Colonic mucosa (tissue), 4 donors: ENCODE results near the gene JPH3. TPM values are rescaled to one million over a fixed set of nuclear protein-coding genes. Genes with fewer than 3 reads are reported as not detected.

Source experiments
- DNase-seq: peaks from one replicate; pipeline ENCODE4 v3.0.0-alpha.2; 2020
- H3K27ac ChIP-seq: fragments of 200-600 bp; one replicate; pipeline ENCODE4 v1.8.0; 2021
- H3K27me3 ChIP-seq: fragments of 200-600 bp; one replicate; pipeline ENCODE4 v1.8.0; 2021
- H3K36me3 ChIP-seq: fragments of 200-600 bp; one replicate; pipeline ENCODE4 v1.8.0; 2021
- H3K4me1 ChIP-seq: fragments of 200-600 bp; one replicate; pipeline ENCODE4 v1.8.0; 2021; ENCODE audit warnings: mild to moderate bottlenecking
- H3K4me3 ChIP-seq: fragments of 200-600 bp; one replicate; pipeline ENCODE4 v1.8.0; 2021
- H3K9ac ChIP-seq, 2 donors: one replicate each; pipeline ENCODE4 v1.7.0; 2013; ENCODE audit warnings: control low read depth in 2 of 2, low read depth in 2 of 2, low read length in 2 of 2
- H3K9me3 ChIP-seq: fragments of 200-600 bp; one replicate; pipeline ENCODE4 v1.8.0; 2021
- CTCF ChIP-seq: fragments of 200-600 bp; IDR thresholded peaks from one replicate; pipeline ENCODE4 v1.8.0; 2022; ENCODE audit warnings: antibody characterized with exemption, mild to moderate bottlenecking
- intact Hi-C: fragments of 100-400 bp; cut with DNase I; formaldehyde crosslinking; loops from one replicate; pipeline ENCODE4 v1.14.1; 2022
- total RNA-seq, 2 donors: library from RNA; stranded (reverse); fragmentation: NEBNext Ultra II Directional in 1 of 2; extraction: Animal tissue kit (Norgen Biotek cat#: 25700) in 1 of 2; gene quantifications; one replicate each; pipeline ENCODE4 v1.2.1, GENCODE V29; 2021
- donor health status: healthy.
- donor health status: DM: no; HTN: no; CAD: no.
- donor health status: DM: no; HTN: no; CAD: no.

The JPH3 gene
- total RNA-seq, 2 donors from 2014 or later = 0.15 to 0.42 TPM

DNA sequence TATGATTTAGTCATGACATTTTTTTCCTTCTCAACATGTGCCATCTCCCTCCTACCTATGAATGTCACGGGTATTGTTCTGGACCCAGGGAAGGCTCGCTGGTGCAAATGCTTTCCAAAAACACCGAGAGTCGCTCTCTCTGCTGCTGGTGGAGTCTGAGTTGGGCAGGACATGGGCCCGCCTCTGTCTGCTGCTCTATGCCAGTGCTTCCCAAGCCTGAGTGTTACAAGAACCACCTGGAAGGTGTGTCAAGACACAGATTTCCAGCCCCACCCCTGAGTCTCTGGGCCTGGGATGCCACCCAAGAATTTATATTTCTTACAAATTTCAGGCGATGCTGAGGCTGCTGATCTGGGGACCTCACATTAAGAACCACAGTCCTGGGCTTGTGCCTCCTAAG lies 9.1 kb downstream of the JPH3 start:
- no peak overlapping the region for H3K4me3 ChIP-seq
- DNase-seq = no peak
- H3K27ac ChIP-seq = no peak overlapping the region
- no peaks in the 10 kb centered on the region for H3K27me3 ChIP-seq
- intact Hi-C loops = no loop called here
- H3K9ac ChIP-seq = no peak overlapping the region
- TF ChIP-seq CTCF = no peak
- no peaks in the 10 kb centered on the region for H3K36me3 ChIP-seq
- no peaks in the 10 kb centered on the region for H3K9me3 ChIP-seq
- no peaks in the 10 kb centered on the region for H3K4me1 ChIP-seq

DNA sequence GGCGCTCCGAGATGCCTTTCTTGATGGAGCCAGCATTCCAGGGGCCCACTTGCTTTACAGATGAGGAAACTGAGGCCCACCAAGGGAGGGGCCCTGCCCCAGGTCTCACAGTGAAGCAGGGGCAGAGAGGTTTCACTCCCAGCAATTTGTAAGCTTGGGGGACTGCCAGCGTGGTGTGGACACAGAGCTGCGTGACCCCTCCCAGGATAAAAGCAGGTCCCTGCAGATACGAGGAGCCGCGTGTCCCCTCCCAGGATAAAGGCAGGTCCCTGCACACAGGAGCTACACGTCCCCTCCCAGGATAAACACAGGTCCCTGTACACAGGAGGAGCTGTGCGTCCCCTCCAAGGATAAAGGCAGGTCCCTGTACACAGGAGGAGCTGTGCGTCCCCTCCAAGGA lies 11.7 kb downstream of the JPH3 start:
- H3K4me1 ChIP-seq = no peaks in the 10 kb centered on the region
- no peak overlapping the region for H3K9ac ChIP-seq
- H3K4me3 ChIP-seq = no peak overlapping the region
- H3K27ac ChIP-seq = no peak overlapping the region
- DNase-seq = no peak
- TF ChIP-seq CTCF = no peak
- H3K36me3 ChIP-seq = no peaks in the 10 kb centered on the region
- no peaks in the 10 kb centered on the region for H3K27me3 ChIP-seq
- H3K9me3 ChIP-seq = no peaks in the 10 kb centered on the region
- intact Hi-C loops = no loop called here

GRCh38 chr16:87615621-87616041 lies 13.3 kb downstream of the JPH3 start:
- intact Hi-C loops = no loop called here
- no peaks in the 10 kb centered on the region for H3K27me3 ChIP-seq
- no peaks in the 10 kb centered on the region for H3K9me3 ChIP-seq
- H3K4me3 ChIP-seq = no peak overlapping the region
- no peak overlapping the region for H3K27ac ChIP-seq
- no peak for DNase-seq
- no peak for TF ChIP-seq CTCF
- H3K9ac ChIP-seq = no peak overlapping the region
- H3K4me1 ChIP-seq = no peaks in the 10 kb centered on the region
- no peaks in the 10 kb centered on the region for H3K36me3 ChIP-seq

GRCh38 chr16:87616556-87616955 lies 14.2 kb downstream of the JPH3 start:
- intact Hi-C loops = no loop called here

GRCh38 chr16:87618216-87618615 lies 15.9 kb downstream of the JPH3 start:
- no peak for DNase-seq
- Histone ChIP-seq H3K36me3 (no peaks in the 10 kb centered on the region), H3K9me3 (no peaks in the 10 kb centered on the region), H3K4me1 (no peaks in the 10 kb centered on the region), H3K27ac (no peak overlapping the region), H3K4me3 (no peak overlapping the region), H3K27me3 (no peaks in the 10 kb centered on the region), H3K9ac (no peak overlapping the region)
- no peak for TF ChIP-seq CTCF
- intact Hi-C loops = no loop called here

More at GRCh38 chr16:87616556-87616955, 14.2 kb downstream of the JPH3 start:
- Histone ChIP-seq H3K9me3 (no peaks in the 10 kb centered on the region), H3K4me3 (no peak overlapping the region), H3K4me1 (no peaks in the 10 kb centered on the region), H3K36me3 (no peaks in the 10 kb centered on the region), H3K27me3 (no peaks in the 10 kb centered on the region), H3K9ac (no peak overlapping the region), H3K27ac (no peak overlapping the region)
- no peak for DNase-seq
- TF ChIP-seq CTCF = no peak
